Adrenal gland (tissue), 5 donors: Measurements from ENCODE around the gene IGFBPL1.

ENCODE experiments used
- CTCF ChIP-seq, 6 experiments: fragments of 450-650 bp in 4 of 6; fragments of 200-600 bp in 2 of 6; sonication (generic) in 1 of 6; IDR thresholded peaks; 1 replicate in 5 of 6; 2 replicates in 1 of 6; pipeline versions ENCODE4 v1.5.1 to v1.8.0; 2016 to 2021; ENCODE audit warnings: antibody characterized with exemption in 6 of 6, mild to moderate bottlenecking in 2 of 6, moderate library complexity in 1 of 6
- POLR2A ChIP-seq, 2 donors: fragments of 450-650 bp; IDR thresholded peaks; one replicate each; pipeline ENCODE4 v1.6.1; 2017; ENCODE audit warnings: antibody characterized with exemption in 2 of 2, mild to moderate bottlenecking in 2 of 2, moderate library complexity in 1 of 2
- donor health status: DM: no; HTN: no; CAD: no.

GRCh38 chr9:38368731-38369130 is 55.5 kb downstream of the IGFBPL1 start:
- TF ChIP-seq CTCF (IDR thresholded peaks at IDR 0.05) = no peak
- TF ChIP-seq POLR2A (IDR thresholded peaks at IDR 0.05) = no peak
